HG03060 (cell line): ENCODE data around the gene TXNDC11.

Source experiments
- ATAC-seq: cut with Tn5 transposase; IDR thresholded peaks from one replicate; pipeline ENCODE4 v1.9.1; 2021; ENCODE audit warnings: low read depth, moderate number of reproducible peaks; ENCODE audit not compliant: unreplicated experiment

The TXNDC11 gene

GRCh38 chr16:11752856-11753255 lies 10.2 kb upstream of the TXNDC11 start:
- ATAC-seq, result no peak

GRCh38 chr16:11750056-11750455 lies 7.4 kb upstream of the TXNDC11 start:
- ATAC-seq, result no peak

- ATAC-seq, result no peak
Measured at GRCh38 chr16:11748404-11749254, 6.0 kb upstream of the TXNDC11 start.

DNA sequence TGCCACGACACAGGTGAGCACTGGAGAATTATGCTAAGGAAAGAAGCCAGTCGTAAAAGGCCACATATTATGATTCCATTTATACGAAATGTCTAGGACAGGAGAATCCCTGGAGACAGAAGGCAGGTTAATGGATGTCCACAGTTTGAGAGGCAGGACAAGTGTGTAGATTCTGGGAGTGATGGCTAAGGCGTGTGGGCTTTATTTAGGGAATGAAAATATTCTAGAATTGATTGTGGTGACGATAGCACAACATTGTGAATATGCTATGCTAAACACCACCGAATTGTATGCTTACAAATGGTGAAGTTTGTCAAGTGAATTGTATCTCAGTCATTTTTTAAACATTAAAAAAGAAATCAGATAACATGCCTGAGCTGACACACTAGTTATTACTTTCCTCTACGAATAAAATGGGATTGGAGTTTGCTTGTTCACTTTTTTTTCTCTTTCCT lies 5.3 kb upstream of the TXNDC11 start:
- ATAC-seq, result no peak

DNA sequence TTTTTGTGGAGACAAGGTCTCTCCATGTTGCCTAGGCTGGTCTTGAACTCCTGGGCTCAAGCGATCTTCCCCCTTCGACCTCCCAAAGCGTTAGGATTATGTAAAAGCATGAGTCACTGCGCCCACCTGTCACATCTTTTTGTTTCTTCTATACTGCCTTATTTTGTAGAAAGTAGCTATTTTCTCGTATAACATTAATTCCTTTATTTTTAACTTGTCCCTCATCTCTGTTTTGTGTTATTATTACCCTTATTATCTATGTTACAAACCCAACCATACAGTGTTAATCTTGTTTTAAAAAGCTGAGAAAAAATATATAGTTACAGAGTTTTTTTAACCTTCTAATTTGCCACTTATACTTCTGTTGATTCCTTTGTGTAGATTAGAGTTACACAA lies 1.4 kb upstream of the TXNDC11 start:
- no peak for ATAC-seq

DNA sequence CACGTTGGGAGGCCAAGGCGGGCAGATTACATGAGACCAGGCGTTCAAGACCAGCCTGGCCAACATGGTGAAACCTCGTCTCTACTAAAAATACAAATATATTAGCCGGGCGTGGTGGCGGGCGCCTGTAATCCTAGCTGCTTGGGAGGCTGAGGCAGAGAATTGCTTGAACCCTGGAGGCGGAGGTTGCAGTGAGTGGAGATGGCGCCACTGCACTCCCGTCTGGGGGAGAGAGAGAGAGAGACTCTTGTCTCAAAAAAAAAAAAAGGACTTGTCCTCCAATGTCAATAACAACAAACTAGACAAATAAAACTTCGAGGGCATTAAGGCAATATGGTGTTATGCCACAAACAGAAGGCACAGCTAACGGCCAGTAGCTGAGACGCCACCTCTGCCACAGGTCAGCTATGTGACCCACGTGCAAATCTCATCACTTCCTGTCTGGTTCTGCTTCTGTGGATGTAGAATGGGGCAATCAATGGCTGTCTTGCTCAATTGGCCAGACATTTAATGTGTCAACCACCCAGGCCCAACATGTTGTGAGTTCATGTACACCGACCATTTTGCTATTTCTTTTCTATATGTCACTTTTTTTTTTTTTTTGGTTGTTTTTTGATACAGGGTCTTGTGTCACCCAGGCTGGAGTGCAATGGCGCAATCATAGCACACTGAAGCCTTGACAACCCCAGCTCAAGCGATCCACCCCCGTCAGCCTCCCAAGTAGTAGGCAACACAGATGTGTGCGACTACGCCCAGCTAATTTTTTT lies 834 bp upstream of the TXNDC11 start:
- no peak for ATAC-seq

GRCh38 chr16:11742093-11742535 lies 543 bp downstream of the TXNDC11 start:
- no peak for ATAC-seq

GRCh38 chr16:11740567-11740966 lies 2.1 kb downstream of the TXNDC11 start:
- ATAC-seq, result no peak

DNA sequence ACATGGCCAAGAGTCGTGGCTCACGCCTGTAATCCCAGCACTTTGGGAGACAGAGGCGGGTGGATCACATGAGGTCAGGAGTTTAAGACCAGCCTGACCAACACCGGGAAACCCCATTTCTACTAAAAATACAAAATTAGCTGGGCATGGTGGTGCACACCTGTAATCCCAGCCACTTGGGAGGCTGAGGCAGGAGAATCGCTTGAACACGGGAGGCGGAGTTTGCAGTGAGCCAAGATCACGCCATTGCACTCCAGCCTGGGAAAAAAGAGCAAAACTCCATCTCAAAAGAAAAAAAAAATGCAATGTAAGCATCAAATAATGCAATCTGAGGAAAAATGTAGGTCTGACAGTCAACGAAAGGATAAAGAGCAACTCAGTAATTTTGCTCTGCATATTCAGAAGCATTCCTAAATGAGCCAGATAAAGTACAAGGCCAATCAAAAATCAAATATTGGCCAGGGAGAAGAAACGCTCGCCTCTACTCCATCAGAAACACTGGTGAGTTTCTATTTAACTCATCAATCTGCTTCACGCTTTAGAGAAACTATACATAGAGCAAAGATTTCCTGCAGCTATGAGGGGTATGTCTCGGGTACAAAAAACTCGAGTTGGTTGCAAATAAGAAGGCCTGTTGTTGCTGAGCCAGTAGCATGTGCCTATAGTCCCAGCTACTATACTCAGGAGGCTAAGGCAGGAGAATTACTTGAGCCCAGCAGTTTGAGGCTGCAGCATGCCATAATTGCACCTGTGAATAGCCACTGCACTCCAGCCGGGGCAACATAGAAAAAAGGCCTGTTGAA lies 3.7 kb downstream of the TXNDC11 start:
- no peak for ATAC-seq

DNA sequence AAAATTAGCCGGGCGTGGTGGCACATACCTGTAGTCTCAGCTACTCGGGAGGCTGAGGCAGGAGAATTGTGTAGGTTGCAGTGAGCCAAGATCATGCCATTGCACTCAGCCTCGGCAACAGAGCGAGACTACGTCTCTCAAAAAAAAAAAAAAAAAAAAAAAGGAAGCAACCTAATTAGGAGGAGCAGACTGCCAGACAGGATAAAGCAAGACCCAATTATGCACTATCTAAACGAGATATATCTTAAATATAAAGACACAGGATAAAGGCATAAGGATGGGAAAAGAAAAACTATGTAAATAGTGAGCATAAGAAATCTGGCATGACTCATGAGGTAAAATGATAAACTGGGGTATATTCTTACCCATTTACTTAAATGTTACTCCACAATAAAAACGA lies 4.9 kb downstream of the TXNDC11 start:
- no peak for ATAC-seq

DNA sequence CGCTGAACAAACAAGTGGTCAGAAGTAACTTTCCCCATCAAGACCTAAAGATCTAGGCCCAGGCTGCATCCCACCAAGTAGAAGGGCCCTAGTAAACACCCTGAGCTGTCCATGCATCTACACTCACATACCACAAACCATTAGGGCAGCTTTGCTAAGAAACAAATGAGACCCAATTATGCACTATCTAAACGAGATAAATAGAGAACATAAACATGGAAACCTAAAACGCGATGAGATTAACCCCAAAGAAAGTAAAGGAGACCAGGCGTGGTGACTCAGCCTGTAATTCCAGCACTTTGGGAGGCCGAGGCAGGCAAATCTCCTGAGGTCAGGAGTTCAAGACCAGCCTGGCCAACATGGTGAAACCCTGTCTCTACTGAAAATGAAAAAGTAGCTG lies 5.8 kb downstream of the TXNDC11 start:
- no peak for ATAC-seq

DNA sequence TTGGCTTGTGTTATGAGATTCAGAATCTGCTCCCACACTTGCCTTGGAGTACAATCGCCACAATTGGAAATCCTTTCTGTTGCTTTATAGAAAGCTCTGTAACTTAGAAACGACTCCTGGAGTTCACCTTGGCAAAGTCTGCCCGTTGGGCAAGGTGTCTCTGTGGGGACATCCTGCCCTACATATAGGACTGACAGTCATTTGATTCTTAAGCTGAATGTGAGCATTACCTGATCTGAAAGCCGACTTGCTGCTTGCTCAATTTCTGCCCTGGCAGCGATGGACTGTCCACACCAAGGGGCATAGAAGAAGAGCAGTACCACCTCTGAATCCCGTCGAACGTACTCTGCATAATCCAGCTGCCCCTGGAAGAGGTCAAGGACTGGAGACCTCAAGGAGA lies 6.9 kb downstream of the TXNDC11 start:
- ATAC-seq, result no peak

DNA sequence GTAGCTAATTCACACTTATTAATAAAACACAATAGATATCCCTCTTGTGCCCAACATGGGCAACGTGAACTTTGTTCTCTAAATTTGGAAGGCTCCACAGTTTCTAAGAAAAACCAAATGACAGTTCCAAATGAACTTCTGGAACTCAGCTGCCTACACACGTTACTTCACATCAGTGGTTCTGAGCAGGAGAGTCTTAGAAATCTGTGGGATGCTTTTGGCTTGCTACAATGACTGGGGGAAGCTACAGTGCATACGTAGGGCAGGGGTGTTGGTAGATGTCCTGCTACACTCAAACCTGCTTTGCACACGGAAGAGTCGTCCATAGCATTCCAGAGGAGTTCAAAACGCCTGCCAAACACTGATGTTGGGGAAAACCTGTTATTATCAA lies 8.0 kb downstream of the TXNDC11 start:
- ATAC-seq, result no peak

DNA sequence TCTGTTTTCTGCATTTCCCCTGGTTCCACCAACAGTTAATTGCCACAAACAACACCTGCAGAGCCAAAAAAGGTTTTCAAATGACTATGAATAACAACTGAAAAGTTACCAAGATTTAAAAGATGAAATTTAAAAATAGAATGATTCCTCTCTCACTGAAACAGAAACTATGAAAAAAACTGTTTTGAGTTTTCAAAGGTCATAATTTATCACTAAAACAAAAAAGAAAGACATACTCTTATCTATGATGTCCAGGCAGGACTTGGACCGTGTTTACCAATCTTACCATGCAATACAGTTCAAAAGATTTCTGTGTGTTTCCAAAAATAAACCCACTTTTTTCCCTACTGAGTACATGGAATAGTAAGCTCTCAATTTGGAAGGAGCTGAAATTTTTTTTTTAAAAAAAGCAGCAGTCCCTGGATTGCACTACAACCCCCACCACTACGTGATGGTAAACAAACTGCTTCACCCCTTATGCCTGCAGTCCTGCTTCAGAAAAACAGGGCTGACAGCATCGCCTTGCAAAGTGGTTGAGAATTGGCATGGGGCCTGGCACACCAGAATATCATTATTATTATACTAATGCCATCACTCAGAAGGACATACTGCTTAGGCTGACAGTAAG lies 8.5 kb downstream of the TXNDC11 start:
- no peak for ATAC-seq

- ATAC-seq, result no peak
Measured at GRCh38 chr16:11731222-11731621, 11.4 kb downstream of the TXNDC11 start.

GRCh38 chr16:11729787-11730186 lies 12.9 kb downstream of the TXNDC11 start:
- ATAC-seq, result no peak

DNA sequence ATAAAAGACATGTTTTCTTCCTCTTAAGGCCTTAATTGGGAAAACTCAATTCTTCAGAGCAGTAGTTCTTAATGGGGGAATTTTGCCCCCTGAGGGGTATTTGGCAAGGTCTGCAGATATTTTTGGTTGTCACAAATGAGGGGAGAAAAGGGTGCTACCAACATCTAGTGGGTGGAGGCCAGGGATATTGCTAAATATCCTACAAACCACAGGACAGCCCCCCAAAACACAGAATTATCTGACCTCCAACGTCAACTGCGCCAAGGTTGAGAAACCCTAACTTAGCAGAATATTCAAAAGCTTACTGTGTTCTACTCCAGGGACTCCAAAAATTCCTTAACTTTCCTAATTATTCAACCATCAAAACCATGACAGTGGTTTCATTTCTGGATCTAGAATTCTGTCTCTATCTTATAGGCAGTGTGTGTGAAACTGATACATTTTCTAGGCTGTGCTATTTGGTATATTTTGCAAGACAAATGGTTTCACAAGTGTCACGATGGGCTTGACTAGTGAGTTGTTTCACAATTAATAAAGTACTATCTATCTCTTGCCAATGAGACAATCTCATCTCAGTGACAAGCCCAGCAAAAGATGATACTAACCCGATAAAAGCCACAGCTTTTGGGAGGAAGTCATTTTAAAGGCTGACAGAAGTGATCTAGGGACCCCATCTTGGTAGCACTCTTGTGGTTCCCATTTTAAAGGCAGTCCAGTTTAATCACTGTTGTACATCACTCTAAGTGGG lies 14.7 kb downstream of the TXNDC11 start:
- ATAC-seq, result no peak

DNA sequence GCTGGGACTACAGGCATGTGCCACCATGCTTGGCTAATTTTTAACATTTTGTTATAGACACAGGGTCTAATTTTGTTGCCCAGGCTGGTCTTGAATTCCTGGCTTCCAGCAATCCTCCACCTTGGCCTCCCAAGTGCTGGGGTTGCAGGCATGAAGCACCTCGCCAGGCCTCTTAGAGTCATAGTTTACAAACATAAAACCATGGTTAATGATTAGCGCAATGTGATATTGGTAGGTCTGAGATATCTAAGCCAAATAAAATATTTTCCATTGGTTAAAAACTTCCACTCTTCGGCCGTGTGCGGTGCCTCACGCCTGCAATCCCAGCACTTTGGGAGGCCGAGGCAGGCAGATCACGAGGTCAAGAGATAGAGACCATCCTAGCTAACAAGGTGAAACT lies 16.6 kb downstream of the TXNDC11 start:
- ATAC-seq, result no peak

GRCh38 chr16:11725457-11725856 lies 17.2 kb downstream of the TXNDC11 start:
- no peak for ATAC-seq

GRCh38 chr16:11722468-11722808 lies 20.2 kb downstream of the TXNDC11 start:
- ATAC-seq, result no peak
